Right atrium auricular region (tissue), 2 donors: ENCODE results near the gene IL3. TPM values are rescaled to one million over a fixed set of nuclear protein-coding genes. Genes with fewer than 3 reads are reported as not detected.

Source experiments
- DNase-seq: peaks from one replicate; pipeline ENCODE4 v3.0.0-alpha.2; 2019; ENCODE audit warnings: low spot score
- H3K27ac ChIP-seq, 2 donors: fragments of 200-600 bp; sonication (generic); 1 replicate in 1 of 2; 2 replicates in 1 of 2; pipeline ENCODE4 v1.5.1; 2016 to 2019
- H3K27me3 ChIP-seq, 2 donors: fragments of 200-600 bp; sonication (generic); one replicate each; pipeline versions ENCODE4 v1.5.1 to v1.6.0; 2017 to 2019
- H3K36me3 ChIP-seq: fragments of 200-600 bp; sonication (generic); one replicate; pipeline ENCODE4 v1.5.1; 2016
- H3K4me1 ChIP-seq, 2 donors: fragments of 200-600 bp; sonication (generic); one replicate each; pipeline versions ENCODE4 v1.5.1 to v1.6.0; 2017 to 2019
- H3K4me3 ChIP-seq, 2 donors: fragments of 200-600 bp; sonication (generic); 1 replicate in 1 of 2; 2 replicates in 1 of 2; pipeline ENCODE4 v1.5.1; 2017 to 2019; ENCODE audit warnings: mild to moderate bottlenecking in 1 of 2, moderate library complexity in 1 of 2
- H3K9me3 ChIP-seq, 2 donors: fragments of 200-600 bp; sonication (generic); one replicate each; pipeline ENCODE4 v1.5.1; 2019
- total RNA-seq, 2 donors: library from RNA; depleted of rRNA; stranded (reverse); fragments of >200 nt; gene quantifications; one replicate each; pipeline ENCODE4 v1.1.0, GENCODE V29; 2016
- TF ChIP-seq, protein P1 (sequence below), 2 donors: fragments of 200-600 bp; sonication (generic); IDR thresholded peaks; one replicate each; pipeline ENCODE4 v1.5.1; 2019; ENCODE audit warnings: antibody characterized with exemption in 2 of 2

The IL3 gene
- total RNA-seq, 2 donors from 2014 or later, result not detected

DNA sequence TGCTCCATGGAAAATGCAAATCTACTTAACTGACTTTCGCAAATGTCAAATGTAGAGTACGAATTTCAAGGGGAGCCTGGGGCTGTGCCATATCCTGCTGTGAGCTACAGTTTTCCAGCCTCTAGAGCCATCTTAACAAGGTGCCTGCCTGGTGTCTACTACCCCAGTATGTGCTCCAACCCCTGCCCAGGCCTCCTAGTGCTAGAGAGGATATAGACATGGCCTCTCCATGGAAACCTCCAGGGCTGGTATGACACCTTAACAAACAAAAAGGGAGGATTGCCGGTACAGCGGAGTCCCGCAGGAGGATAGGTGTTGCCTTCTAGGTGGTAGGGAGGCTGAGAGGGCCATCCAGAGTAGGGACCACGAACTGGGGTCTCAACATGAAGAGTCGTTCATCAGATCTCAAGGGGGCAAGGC lies 13.6 kb upstream of the IL3 start:
- peak; percentile 48 for DNase-seq
- Histone ChIP-seq H3K27me3 (no peaks in the 10 kb centered on the region), H3K36me3 (no peaks in the 10 kb centered on the region), H3K4me1 (no peaks in the 10 kb centered on the region), H3K27ac (no peak overlapping the region), H3K9me3 (no peaks in the 10 kb centered on the region), H3K4me3 (no peak overlapping the region)
- TF ChIP-seq, protein P1, sequence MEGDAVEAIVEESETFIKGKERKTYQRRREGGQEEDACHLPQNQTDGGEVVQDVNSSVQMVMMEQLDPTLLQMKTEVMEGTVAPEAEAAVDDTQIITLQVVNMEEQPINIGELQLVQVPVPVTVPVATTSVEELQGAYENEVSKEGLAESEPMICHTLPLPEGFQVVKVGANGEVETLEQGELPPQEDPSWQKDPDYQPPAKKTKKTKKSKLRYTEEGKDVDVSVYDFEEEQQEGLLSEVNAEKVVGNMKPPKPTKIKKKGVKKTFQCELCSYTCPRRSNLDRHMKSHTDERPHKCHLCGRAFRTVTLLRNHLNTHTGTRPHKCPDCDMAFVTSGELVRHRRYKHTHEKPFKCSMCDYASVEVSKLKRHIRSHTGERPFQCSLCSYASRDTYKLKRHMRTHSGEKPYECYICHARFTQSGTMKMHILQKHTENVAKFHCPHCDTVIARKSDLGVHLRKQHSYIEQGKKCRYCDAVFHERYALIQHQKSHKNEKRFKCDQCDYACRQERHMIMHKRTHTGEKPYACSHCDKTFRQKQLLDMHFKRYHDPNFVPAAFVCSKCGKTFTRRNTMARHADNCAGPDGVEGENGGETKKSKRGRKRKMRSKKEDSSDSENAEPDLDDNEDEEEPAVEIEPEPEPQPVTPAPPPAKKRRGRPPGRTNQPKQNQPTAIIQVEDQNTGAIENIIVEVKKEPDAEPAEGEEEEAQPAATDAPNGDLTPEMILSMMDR (IDR thresholded peaks at IDR 0.05), result no peak

DNA sequence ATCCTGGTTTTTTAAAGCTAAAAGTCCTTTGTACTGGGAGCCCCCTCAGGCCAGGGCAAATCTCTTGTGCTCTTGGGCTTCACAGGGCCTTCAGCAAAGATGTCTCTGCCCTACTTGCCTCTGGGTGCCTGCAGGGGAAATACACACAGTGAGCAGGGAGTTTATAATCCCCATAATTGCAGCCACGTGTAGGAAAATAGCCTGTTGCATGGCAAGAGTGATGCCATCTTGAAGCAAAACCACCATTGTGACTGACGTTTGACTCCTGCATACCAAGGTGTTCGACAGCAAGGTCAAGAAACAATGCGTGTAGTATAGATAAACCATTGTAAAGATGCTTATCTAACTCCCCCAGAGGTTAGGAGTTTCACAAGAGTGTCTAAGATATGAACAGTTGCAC lies 11.4 kb upstream of the IL3 start:
- Histone ChIP-seq H3K4me3 (no peak overlapping the region), H3K36me3 (no peaks in the 10 kb centered on the region), H3K4me1 (no peaks in the 10 kb centered on the region), H3K27ac (no peak overlapping the region), H3K27me3 (no peaks in the 10 kb centered on the region), H3K9me3 (no peaks in the 10 kb centered on the region)
- no peak for DNase-seq
- TF ChIP-seq, protein P1 (IDR thresholded peaks at IDR 0.05), result no peak

DNA sequence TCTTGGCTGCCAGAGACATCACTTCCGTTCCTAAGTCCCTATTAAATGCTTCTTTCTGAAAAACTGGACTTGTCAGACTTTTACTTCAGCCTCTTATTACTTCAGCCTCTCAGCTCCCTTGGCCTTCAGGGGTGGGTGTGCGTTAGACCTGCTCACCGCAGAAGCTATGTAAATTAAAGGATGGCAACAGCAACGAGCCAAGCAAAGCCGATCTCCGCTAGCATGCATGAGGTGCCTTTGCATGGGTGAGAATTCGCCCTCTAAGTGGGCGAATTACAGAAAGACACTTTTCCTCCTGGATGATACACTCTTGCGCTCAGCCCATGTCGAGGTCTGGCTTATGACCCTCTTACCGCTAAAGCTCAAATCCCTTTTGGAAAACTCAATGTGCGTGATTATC lies 10.9 kb upstream of the IL3 start:
- no peaks in the 10 kb centered on the region for H3K27me3 ChIP-seq
- H3K4me1 ChIP-seq, result no peaks in the 10 kb centered on the region
- H3K4me3 ChIP-seq, result no peak overlapping the region
- H3K9me3 ChIP-seq, result no peaks in the 10 kb centered on the region
- no peak overlapping the region for H3K27ac ChIP-seq
- TF ChIP-seq, protein P1 (IDR thresholded peaks at IDR 0.05), result no peak
- no peaks in the 10 kb centered on the region for H3K36me3 ChIP-seq
- DNase-seq, result peak; percentile 36

DNA sequence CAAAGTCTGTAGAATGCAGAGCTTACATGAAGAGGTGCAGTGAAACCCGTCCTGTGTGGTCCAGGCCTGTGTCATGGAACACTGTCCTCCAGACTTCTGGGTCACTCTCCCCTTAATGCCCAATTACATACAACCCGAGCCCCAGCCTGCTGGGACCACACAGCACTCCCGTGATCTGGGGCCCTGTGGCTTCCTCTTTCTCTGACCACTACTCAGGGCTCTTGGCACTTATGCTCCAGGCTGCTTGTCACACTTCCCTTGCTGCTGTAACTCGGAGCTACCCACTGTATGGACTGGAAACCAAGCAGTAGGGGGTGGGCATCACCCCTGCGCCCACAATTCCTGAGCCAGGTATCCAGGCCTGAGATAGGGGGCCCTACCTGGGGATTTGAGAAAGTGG lies 10.3 kb upstream of the IL3 start:
- Histone ChIP-seq H3K4me1 (no peaks in the 10 kb centered on the region), H3K27me3 (no peaks in the 10 kb centered on the region), H3K9me3 (no peaks in the 10 kb centered on the region), H3K4me3 (no peak overlapping the region), H3K27ac (no peak overlapping the region), H3K36me3 (no peaks in the 10 kb centered on the region)
- DNase-seq, result peak; percentile 54
- TF ChIP-seq, protein P1 (IDR thresholded peaks at IDR 0.05), result no peak

DNA sequence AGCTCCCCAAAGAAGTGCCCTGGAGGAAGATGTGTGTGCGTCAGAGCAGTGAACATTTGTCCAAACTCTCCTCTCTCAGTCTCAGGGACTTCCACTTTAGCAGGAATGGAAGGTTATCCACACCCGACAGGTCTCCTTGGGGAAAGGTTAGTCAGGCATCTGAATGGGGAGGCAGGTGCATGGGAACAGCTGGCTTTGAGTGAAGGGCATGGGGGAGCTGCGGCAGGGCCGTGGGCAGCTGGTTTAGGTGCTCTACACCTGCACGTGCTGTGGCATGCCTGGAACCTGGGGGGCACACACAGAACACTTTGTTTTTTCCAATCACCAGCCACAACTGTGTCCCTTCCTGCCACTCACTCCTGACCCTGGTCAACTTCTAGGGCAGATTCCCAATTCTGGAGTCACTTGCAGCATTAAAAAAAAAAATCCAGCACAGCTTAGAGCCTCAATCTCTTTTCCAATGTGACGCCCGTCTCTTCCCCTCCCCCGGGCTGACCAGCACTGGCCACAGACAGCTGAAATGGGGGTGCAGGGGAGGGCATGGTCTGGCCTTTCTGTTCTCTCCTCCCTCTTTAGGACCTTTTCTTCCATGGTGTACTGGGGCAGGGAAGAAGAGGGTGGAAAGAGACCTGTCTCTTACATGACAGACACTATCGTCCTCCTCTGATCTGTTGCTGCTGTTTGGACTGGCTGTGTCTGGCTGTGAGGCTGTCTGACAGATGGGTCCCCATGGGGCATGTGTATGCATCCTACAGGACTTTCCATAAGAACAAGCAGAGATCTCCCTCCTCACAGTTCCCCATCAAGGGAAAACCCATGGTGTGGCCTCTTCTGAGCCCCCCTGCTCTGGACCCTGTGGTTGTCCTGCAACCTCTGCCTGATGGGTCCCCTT lies 9.5 kb upstream of the IL3 start:
- Histone ChIP-seq H3K36me3 (no peaks in the 10 kb centered on the region), H3K27ac (no peak overlapping the region), H3K27me3 (no peaks in the 10 kb centered on the region), H3K9me3 (no peaks in the 10 kb centered on the region), H3K4me3 (no peak overlapping the region), H3K4me1 (no peaks in the 10 kb centered on the region)
- DNase-seq, result peak; percentile 34
- TF ChIP-seq, protein P1 (IDR thresholded peaks at IDR 0.05), result no peak
